Testis (tissue), 3 donors: ENCODE data around the gene GAPDH. TPM values are rescaled to one million over a fixed set of nuclear protein-coding genes. Genes with fewer than 3 reads are reported as not detected.

Source experiments
- DNase-seq: peaks from one replicate; pipeline ENCODE4 v3.0.0-alpha.2; 2019
- H3K27ac ChIP-seq, 2 donors: fragments of 200-600 bp; sonication (generic); one replicate each; pipeline ENCODE4 v1.5.1; 2019
- H3K27me3 ChIP-seq: fragments of 200-600 bp; sonication (generic); one replicate; pipeline ENCODE4 v1.5.1; 2019
- H3K36me3 ChIP-seq: fragments of 200-600 bp; sonication (generic); one replicate; pipeline ENCODE4 v1.5.1; 2017; ENCODE audit warnings: low read depth; ENCODE audit errors: missing control alignments
- H3K4me1 ChIP-seq: fragments of 200-600 bp; sonication (generic); one replicate; pipeline ENCODE4 v1.5.1; 2019
- H3K4me3 ChIP-seq, 2 donors: fragments of 200-600 bp; sonication (generic); one replicate each; pipeline ENCODE4 v1.5.1; 2017 to 2019
- H3K9me3 ChIP-seq: fragments of 200-600 bp; sonication (generic); one replicate; pipeline ENCODE4 v1.5.1; 2017
- POLR2A ChIP-seq: fragments of 450-650 bp; IDR thresholded peaks from one replicate; pipeline ENCODE4 v1.6.1; 2017; ENCODE audit warnings: antibody characterized with exemption, mild to moderate bottlenecking, moderate library complexity
- WGBS, 2 donors: methylation state at CpG; one replicate each; pipeline ENCODE4 v1.1.5; 2018; 5-methylcytosine and 5-hydroxymethylcytosine counted together
- intact Hi-C: fragments of 100-400 bp; cut with DNase I; formaldehyde crosslinking; loops from one replicate; pipeline ENCODE4 v1.15.1; 2023; ENCODE audit warnings: low total_unique reads
- polyA plus RNA-seq: library from polyadenylated mRNA; stranded (reverse); fragments of 350-450 nt; fragmentation: Illumina TruSeq; extraction: RNeasy Lipid Tissue Mini Kit (QIAGEN cat#74804); gene quantifications from one replicate; pipeline ENCODE4 v1.2.3, GENCODE V29; 2014; ENCODE audit warnings: low read depth, low replicate concordance; ENCODE audit not compliant: insufficient read depth
- total RNA-seq, 2 donors: library from RNA; depleted of rRNA; stranded (reverse); fragments of >200 nt; gene quantifications; one replicate each; pipeline ENCODE4 v1.2.3, GENCODE V29; 2016
- TF ChIP-seq, protein P1 (sequence below), 3 experiments: fragments of 450-650 bp in 2 of 3; fragments of 200-600 bp in 1 of 3; sonication (generic) in 1 of 3; IDR thresholded peaks; one replicate each; pipeline ENCODE4 v1.5.1; 2016 to 2019; ENCODE audit warnings: antibody characterized with exemption in 3 of 3, mild to moderate bottlenecking in 2 of 3, moderate library complexity in 1 of 3

Gene GAPDH
- total and polyA plus RNA-seq, 3 donors from 2014 or later: 1,591 to 1,928 (median 1,857) TPM

DNA sequence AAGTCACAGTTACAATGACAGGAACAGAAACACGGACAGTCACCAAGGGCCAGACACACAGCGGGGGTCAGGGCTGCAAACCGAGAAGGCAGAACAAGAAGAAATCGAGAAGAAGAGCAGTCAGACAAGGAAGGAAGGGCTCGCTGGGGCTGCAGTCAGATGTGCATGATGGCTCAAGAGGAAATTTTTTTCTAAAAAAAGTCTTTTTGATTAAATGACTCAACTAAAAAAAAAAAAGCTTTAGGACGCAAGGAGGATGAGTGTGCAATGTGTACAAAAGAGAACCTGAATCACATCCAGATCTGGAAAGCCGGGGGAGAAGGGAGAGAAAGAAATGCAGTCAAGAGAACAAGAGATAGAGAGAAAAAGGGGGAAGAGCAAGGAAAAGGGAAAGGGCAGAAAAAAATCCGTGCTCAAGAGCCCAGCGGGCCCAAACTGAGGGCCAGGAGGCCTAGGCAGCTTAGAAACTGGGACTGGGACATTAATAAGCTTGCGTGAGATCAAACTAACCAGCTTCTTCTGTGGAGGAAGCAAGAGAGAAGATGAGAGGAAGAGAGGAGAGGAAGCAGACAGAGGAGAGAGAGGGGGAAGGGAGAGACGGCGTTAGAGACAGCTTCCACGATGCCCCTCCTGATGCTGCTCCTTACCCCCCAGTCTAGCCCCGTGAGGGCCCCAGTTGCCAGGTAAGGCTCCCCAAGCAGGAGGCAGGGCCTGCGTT lies 14.8 kb downstream of the GAPDH start:
- Histone ChIP-seq H3K27ac (peak overlapping the region in 1 of 2 donors; percentile 50), H3K9me3 (no peaks in the 10 kb centered on the region), H3K27me3 (no peaks in the 10 kb centered on the region), H3K4me3 (no peak overlapping the region), H3K4me1 (peaks cover 55% of the 10 kb centered on the region), H3K36me3 (peaks cover 3% of the 10 kb centered on the region)
- WGBS, 2 donors: 74 to 78% methylated on average over 15 of the region's 15 CpGs
- DNase-seq: no peak
- intact Hi-C loops: no loop called here
- TF ChIP-seq POLR2A: no peak
- TF ChIP-seq, protein P1, sequence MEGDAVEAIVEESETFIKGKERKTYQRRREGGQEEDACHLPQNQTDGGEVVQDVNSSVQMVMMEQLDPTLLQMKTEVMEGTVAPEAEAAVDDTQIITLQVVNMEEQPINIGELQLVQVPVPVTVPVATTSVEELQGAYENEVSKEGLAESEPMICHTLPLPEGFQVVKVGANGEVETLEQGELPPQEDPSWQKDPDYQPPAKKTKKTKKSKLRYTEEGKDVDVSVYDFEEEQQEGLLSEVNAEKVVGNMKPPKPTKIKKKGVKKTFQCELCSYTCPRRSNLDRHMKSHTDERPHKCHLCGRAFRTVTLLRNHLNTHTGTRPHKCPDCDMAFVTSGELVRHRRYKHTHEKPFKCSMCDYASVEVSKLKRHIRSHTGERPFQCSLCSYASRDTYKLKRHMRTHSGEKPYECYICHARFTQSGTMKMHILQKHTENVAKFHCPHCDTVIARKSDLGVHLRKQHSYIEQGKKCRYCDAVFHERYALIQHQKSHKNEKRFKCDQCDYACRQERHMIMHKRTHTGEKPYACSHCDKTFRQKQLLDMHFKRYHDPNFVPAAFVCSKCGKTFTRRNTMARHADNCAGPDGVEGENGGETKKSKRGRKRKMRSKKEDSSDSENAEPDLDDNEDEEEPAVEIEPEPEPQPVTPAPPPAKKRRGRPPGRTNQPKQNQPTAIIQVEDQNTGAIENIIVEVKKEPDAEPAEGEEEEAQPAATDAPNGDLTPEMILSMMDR (IDR thresholded peaks at IDR 0.05): no peak

DNA sequence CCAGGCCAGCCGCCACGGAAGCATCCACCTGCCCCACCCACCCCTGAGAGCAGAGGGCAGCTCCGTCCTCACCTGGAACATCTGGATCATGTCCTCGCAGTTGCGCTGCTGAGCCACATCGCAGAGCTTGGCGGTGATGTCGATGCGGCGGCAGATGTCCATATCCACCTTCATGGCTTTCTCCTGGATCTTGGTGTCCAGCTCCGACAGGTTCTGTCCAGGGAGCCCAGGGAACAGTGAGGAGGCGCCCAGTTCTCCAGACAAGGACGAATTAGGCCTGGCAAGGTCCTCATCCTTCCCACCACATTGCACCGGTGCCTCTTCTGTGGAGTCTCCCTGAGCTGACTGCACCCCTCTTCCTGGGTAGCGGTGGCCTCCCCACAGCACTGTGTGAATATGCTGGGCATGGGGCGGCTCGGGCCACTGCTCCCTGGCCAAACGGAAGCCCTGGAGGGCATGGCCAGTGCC lies 15.4 kb downstream of the GAPDH start:
- H3K27ac ChIP-seq: peak overlapping the region in 1 of 2 donors; percentile 80
- peaks cover 61% of the 10 kb centered on the region for H3K4me1 ChIP-seq
- H3K9me3 ChIP-seq: no peaks in the 10 kb centered on the region
- peaks cover 3% of the 10 kb centered on the region for H3K36me3 ChIP-seq
- no peak overlapping the region for H3K4me3 ChIP-seq
- TF ChIP-seq, protein P1 (IDR thresholded peaks at IDR 0.05): no peak
- TF ChIP-seq POLR2A: no peak
- 91 to 97% methylated on average over 12 to 18 of the region's 18 CpGs for WGBS, 2 donors
- no peaks in the 10 kb centered on the region for H3K27me3 ChIP-seq
- intact Hi-C loops: loop anchor here (10.0 kb wide), 1 partner anchor 55 kb away; the partner anchor contains the start of gene CHD4
- no peak for DNase-seq

DNA sequence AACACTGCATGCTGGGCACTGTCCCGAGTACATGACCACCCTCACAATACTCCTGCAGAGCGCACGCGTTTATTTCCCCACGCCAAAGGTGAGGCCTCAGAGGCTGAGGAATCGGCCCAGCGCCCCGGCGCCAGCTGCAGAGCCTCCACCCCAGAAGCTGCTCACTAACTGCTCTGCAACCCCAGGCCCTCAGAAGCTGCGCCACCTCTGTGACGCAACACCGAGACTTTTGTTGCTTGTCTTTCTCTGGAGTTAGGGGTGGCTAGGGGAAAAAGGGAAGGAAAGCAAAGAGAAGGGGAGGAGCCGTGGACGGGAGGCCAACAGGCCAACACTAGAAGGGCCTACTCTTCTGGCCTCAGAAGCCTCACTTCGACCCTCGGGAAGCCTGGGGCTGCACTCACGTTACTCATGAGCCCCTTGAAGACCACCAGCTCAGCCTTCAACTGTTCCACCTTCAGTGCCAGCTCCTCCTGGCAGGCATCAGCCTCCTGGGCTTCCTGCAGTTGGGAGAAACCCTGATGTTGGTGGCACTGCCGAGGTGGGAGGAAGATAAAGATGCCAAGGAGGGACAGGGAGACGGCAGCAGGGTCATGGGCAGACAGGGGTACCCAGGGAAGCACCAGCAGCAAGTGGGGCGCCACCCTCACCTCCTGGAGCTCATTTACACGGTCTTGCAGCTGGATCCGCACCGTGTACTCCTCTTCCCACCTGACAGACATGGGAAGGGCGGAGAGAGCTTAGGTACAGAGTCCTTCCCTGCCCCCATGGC lies 16.2 kb downstream of the GAPDH start:
- peaks cover 63% of the 10 kb centered on the region for H3K4me1 ChIP-seq
- peaks cover 3% of the 10 kb centered on the region for H3K36me3 ChIP-seq
- no peak for DNase-seq
- peak overlapping the region; percentile 74 to 80 for H3K27ac ChIP-seq
- no peaks in the 10 kb centered on the region for H3K9me3 ChIP-seq
- H3K4me3 ChIP-seq: no peak overlapping the region
- no peaks in the 10 kb centered on the region for H3K27me3 ChIP-seq
- 87 to 89% methylated on average over 21 to 24 of the region's 24 CpGs for WGBS, 2 donors
- intact Hi-C loops: loop anchor here (10.0 kb wide), 1 partner anchor 54 kb away; the partner anchor contains the start of gene CHD4
- TF ChIP-seq, protein P1 (IDR thresholded peaks at IDR 0.05): no peak
- no peak for TF ChIP-seq POLR2A

DNA sequence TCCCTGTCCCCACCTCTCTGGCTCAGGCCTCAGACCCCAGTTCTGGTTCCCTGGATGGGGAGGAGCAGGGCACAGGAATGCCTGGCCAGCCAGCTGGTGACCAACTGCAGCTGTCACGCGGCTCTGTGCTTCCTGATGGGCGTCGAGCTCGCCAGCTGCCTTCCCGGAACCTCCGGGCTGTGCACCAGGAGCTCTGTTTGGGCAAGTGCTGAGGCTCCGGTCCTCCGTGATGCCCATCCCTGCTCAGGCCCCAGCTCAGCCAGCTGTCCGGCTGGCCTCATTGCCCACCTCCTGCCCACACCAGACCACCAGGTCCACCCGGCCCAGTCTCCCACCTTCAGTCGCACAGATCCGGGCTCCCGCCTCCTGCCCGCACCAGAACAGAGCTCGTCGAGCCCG lies 16.7 kb downstream of the GAPDH start:
- intact Hi-C loops: loop anchor here (10.0 kb wide), 1 partner anchor 54 kb away; the partner anchor contains the start of gene CHD4

More for the DNA sequence above, 16.7 kb downstream of the GAPDH start:
- Histone ChIP-seq H3K4me3 (no peak overlapping the region), H3K4me1 (peaks cover 63% of the 10 kb centered on the region), H3K27ac (peak overlapping the region; percentile 74 to 80), H3K27me3 (no peaks in the 10 kb centered on the region), H3K36me3 (no peaks in the 10 kb centered on the region), H3K9me3 (no peaks in the 10 kb centered on the region)
- no peak for TF ChIP-seq POLR2A
- TF ChIP-seq, protein P1 (IDR thresholded peaks at IDR 0.05): no peak
- WGBS, 2 donors: 65% methylated on average over 17 of the region's 18 CpGs; no CpG with 5 or more reads in 1 of the 2 donors
- no peak for DNase-seq
